AG09309 (cell line): Measurements from ENCODE around the gene TMEM117.

Source experiments
- DNase-seq: peaks from one replicate; pipeline ENCODE4 v3.0.0-alpha.2; 2010; ENCODE audit warnings: low read depth
- H3K4me3 ChIP-seq: 2 replicates; pipeline ENCODE4 v1.5.1; 2011; ENCODE audit warnings: mild to moderate bottlenecking, low read depth, low read length, moderate library complexity; ENCODE audit not compliant: control insufficient read depth
- CTCF ChIP-seq: IDR thresholded peaks from 2 replicates; pipeline ENCODE4 v1.5.1; 2011; ENCODE audit warnings: mild to moderate bottlenecking, low read depth, low read length, inconsistent platforms; ENCODE audit not compliant: insufficient read depth, control insufficient read depth; ENCODE audit errors: missing control alignments

TMEM117 gene

GRCh38 chr12:44358636-44359035, 522.8 kb downstream of the TMEM117 start:
- no peak overlapping the region for H3K4me3 ChIP-seq
- TF ChIP-seq CTCF, result no peak
- no peak for DNase-seq

DNA sequence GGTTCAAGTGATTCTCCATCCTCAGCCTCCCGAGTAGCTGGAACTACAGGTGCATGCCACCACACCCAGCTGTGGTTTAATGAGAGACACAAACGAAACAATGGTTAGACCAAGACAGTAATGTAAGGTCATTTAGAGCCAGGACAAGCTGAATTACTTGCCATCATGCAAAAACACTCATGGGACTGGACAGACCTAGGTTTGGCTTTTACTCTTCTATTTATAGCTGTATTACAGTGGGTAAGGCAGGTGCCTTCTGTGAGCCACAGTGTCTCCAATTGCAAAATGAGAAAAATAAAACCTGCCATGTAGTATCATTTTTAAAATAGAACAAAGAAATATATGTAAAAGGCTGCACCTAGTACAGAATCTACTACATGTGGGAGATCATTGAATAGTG, 527.1 kb downstream of the TMEM117 start:
- DNase-seq, result no peak
- TF ChIP-seq CTCF, result no peak
- H3K4me3 ChIP-seq, result no peak overlapping the region

DNA sequence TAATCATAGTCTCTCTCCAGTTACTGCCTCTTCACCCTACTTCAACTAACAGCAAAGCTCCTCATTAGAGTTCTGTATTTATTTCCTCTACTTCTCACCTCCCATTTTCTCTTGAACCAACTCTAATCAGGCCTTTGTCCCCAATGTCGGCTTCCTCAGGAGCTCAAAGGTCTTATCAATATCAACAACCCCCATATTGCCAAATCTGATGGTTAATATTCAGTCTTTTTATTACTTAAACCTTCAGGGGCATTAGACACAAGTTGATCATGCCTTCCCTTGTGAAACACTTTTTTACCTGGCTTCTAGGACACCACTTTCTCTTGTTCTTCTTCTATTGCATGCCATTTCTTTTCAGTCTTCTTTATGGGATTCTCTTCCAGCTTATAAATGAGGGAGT, 531.3 kb downstream of the TMEM117 start:
- H3K4me3 ChIP-seq, result no peak overlapping the region
- no peak for DNase-seq
- TF ChIP-seq CTCF, result no peak

GRCh38 chr12:44367916-44368315, 532.0 kb downstream of the TMEM117 start:
- no peak for DNase-seq
- no peak overlapping the region for H3K4me3 ChIP-seq
- no peak for TF ChIP-seq CTCF

DNA sequence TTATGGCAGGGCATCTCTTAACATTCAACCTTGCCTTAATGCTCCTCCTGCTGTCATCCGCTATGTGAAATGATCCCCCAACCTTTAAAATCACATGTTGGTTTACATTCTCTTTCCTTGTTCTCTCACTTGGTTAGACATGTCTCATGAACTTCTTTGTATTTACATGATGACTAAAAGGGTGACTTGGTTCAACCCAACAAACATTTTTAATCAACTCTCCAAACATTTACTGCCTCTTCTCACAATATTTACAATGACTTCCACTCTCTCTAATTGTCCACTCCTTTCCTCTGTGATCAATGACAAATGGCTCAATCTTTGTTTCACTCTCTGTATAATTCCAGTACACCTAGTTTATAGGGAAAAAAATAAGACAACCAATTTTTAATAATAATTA, 534.1 kb downstream of the TMEM117 start:
- no peak for DNase-seq
- no peak overlapping the region for H3K4me3 ChIP-seq
- TF ChIP-seq CTCF, result no peak

- no peak for DNase-seq
- TF ChIP-seq CTCF, result no peak
- H3K4me3 ChIP-seq, result no peak overlapping the region
Measured at GRCh38 chr12:44370982-44371381, 535.1 kb downstream of the TMEM117 start.

DNA sequence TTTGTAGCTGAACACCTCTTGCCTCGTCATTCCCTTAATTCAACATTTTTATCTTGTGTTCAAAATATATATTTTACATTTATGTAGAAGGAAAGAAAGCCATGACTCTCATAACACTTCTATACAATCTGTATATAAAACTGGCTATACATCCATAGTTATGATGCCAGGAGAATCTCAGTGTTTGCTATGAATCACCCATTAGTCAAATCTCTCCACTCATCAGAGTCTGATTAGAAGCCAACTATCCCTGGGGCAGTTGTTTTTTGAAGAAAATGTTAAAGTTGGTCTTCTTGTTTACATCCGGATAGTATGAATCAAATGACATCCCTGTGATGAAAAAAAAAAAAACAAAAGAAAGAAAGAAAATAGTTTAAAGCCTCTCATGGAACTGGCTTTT, 536.4 kb downstream of the TMEM117 start:
- no peak overlapping the region for H3K4me3 ChIP-seq
- peak; percentile 4 for DNase-seq
- TF ChIP-seq CTCF, result no peak
